C4-2B (cell line): ENCODE results near the gene ANKRD44.
"Not testable (repeated sequence)": the region's sequence is repeated elsewhere in the genome, so short reads cannot be mapped to it uniquely, and the experiment has no call there.

Experiments
- H3K27ac ChIP-seq: fragments of 450-650 bp; 2 replicates; pipeline ENCODE4 v1.5.1; 2017
- CTCF ChIP-seq: fragments of 450-650 bp; conservative IDR thresholded peaks from 2 replicates; pipeline ENCODE4 v1.5.1; 2017; ENCODE audit warnings: mild to moderate bottlenecking
- ZFX ChIP-seq: fragments of 450-650 bp; IDR thresholded peaks from 2 replicates; pipeline ENCODE4 v1.6.1; 2017

The ANKRD44 gene

DNA sequence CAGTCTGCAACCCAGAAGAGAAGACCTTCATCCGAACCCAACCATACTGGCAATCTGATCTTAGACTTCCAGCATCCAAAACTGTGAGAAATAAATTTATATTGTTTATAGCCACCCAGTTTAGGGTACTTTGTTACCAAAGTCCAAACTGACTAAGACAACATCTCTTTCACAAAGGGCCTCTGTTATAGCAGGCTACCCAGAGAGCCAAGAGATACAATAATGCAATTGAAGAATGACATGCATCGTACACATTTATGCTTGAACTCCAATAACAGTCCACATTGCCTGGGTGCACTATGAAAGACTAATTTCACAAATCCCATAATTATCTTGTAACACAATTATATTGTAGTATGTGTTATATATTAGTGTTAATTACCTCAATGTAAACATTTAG, 39.1 kb upstream of the ANKRD44 start:
- H3K27ac ChIP-seq, result no peak overlapping the region
- no peak for TF ChIP-seq CTCF
- no peak for TF ChIP-seq ZFX

DNA sequence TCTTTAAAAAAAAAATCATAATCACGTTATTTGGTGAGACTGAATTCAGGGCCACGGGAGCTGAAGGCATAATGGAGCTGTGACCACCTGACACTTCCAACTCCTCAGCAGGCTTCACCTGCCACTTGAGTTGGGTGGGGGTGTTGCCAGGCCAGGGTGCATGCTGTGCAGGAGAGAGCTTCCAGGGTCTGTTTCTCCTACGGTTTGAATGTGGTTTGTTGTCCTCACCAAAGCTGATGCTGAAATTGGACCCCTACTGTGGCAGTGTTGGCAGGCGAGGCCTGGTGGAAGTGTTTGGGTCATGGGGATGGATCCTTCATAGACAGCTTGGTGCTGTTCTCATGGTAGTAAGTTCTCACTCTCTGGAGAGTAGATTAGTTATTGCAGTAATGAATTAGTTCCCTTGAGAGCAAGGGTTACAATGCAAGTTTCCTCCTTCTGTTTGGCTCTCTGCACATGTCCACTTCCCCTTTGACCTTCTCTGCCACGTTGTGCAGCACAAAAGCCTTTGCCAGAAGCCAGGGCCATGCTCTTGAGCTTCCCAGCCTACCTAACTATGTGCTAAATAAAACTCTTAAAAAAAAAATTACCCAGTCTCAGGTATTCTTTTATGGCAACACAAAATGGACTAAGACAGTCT, 38.3 kb upstream of the ANKRD44 start:
- H3K27ac ChIP-seq, result no peak overlapping the region
- no peak for TF ChIP-seq ZFX
- no peak for TF ChIP-seq CTCF

- no peak overlapping the region for H3K27ac ChIP-seq
- TF ChIP-seq ZFX (no peak), CTCF (no peak)
Measured at GRCh38 chr2:197345846-197346370, 35.3 kb upstream of the ANKRD44 start.

GRCh38 chr2:197343968-197344367, 33.4 kb upstream of the ANKRD44 start:
- not testable (repeated sequence) for H3K27ac ChIP-seq

GRCh38 chr2:197340591-197340990, 30.0 kb upstream of the ANKRD44 start:
- TF ChIP-seq ZFX (no peak), CTCF (no peak)
- no peak overlapping the region for H3K27ac ChIP-seq

DNA sequence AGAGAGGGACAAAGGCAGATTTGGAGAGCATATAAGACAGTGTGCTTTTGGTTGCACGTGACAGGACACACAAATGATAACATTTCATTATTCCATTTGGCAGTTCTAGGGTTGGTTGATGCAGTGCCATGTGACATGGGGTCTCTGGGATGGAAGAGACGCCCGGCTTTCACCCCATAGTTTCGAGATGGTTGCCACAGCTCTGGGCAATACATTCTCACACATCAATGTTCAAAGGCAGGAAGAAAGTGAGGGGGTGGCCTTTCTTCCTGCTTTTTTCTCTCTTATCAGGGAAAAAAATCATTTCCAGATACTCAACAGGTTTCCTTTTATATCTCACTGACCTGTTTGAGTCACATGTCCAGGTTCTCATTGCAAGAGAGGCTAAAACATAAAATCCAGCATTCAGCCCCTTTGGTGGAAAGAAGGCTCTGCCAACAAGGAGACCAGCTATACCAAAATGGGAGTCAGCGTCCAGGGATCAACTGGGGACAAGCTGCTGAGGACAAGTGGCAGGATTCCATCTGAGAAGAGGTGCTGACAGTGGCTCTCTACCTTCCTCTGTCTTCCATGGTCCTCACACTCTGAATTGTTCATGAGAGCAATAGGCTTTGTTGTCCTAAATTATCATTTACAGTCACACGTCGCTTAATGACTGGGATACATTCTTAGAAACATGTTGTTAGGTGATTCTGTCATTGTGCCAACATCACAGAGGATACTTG, 29.1 kb upstream of the ANKRD44 start:
- no peak overlapping the region for H3K27ac ChIP-seq
- TF ChIP-seq CTCF (no peak), ZFX (no peak)

DNA sequence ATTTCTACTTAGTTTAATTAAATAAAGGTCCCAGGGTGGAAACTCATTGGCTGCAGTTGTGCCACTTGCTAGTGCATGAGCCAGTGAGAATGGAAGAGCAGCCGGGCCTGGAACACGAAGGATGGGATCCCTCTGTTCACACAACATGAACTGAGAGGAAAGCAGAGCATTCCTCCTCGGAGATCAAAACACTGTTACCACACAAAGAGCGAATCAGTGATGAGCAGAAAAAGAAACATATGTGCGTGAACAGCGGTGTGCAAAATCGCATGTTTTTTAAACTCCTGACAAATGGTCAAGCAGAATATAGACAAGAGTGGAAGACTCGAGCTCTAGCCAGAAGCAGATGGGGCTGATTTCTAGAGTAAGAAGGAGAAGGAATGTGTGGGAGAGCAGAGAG, 28.4 kb upstream of the ANKRD44 start:
- TF ChIP-seq CTCF, result no peak
- no peak for TF ChIP-seq ZFX
- no peak overlapping the region for H3K27ac ChIP-seq

- TF ChIP-seq ZFX (no peak), CTCF (no peak)
- H3K27ac ChIP-seq, result no peak overlapping the region
Measured at GRCh38 chr2:197332641-197333040, 22.1 kb upstream of the ANKRD44 start.
